Hepatocyte (in vitro differentiated cells): ENCODE results near the gene NID1. TPM values are rescaled to one million over a fixed set of nuclear protein-coding genes. Genes with fewer than 3 reads are reported as not detected.

ENCODE experiments used
- DNase-seq: peaks from one replicate; pipeline ENCODE4 v3.0.0-alpha.2; 2016; ENCODE audit warnings: low spot score
- H2AFZ ChIP-seq: fragments of 200-600 bp; sonication (generic); 2 replicates; pipeline ENCODE4 v1.6.0; 2016; ENCODE audit warnings: antibody characterized with exemption, mild to moderate bottlenecking
- H3K27ac ChIP-seq: fragments of 200-600 bp; sonication (generic); 2 replicates; pipeline ENCODE4 v1.5.1; 2016; ENCODE audit warnings: mild to moderate bottlenecking
- H3K27me3 ChIP-seq: fragments of 200-600 bp; sonication (generic); 2 replicates; pipeline ENCODE4 v1.6.1; 2016
- H3K36me3 ChIP-seq: fragments of 200-600 bp; sonication (generic); replicated peaks from 2 replicates; pipeline ENCODE4 v1.5.1; 2016; ENCODE audit warnings: low read depth; ENCODE audit not compliant: insufficient read depth
- H3K4me1 ChIP-seq: fragments of 200-600 bp; sonication (generic); 2 replicates; pipeline ENCODE4 v1.5.1; 2016; ENCODE audit warnings: mild to moderate bottlenecking, moderate library complexity; ENCODE audit not compliant: insufficient read depth
- H3K4me2 ChIP-seq: fragments of 200-600 bp; sonication (generic); 2 replicates; pipeline ENCODE4 v1.6.0; 2016
- H3K4me3 ChIP-seq: fragments of 200-600 bp; sonication (generic); 2 replicates; pipeline ENCODE4 v1.5.1; 2016; ENCODE audit warnings: mild to moderate bottlenecking
- H3K79me2 ChIP-seq: fragments of 200-600 bp; sonication (generic); 2 replicates; pipeline ENCODE4 v1.6.0; 2017; ENCODE audit warnings: mild to moderate bottlenecking
- H3K9me2 ChIP-seq: fragments of 200-600 bp; sonication (generic); replicated peaks from 2 replicates; pipeline ENCODE4 v1.6.0; 2017; ENCODE audit warnings: mild to moderate bottlenecking; ENCODE audit not compliant: insufficient read depth
- H3K9me3 ChIP-seq: fragments of 200-600 bp; sonication (generic); 2 replicates; pipeline ENCODE4 v1.5.1; 2016; ENCODE audit warnings: low read depth, mild to moderate bottlenecking
- H4K20me1 ChIP-seq: fragments of 200-600 bp; sonication (generic); 2 replicates; pipeline ENCODE4 v1.6.0; 2016; ENCODE audit warnings: mild to moderate bottlenecking; ENCODE audit not compliant: insufficient read depth, poor library complexity, severe bottlenecking
- CTCF ChIP-seq: fragments of 200-600 bp; sonication (generic); IDR thresholded peaks from 2 replicates; pipeline ENCODE4 v1.5.1; 2016; ENCODE audit warnings: antibody characterized with exemption, mild to moderate bottlenecking; ENCODE audit not compliant: poor library complexity
- EZH2 ChIP-seq: fragments of 200-600 bp; sonication (generic); IDR thresholded peaks from 2 replicates; pipeline ENCODE4 v1.6.1; 2016; ENCODE audit warnings: antibody characterized with exemption, mild to moderate bottlenecking, borderline replicate concordance
- EZH2phosphoT487 ChIP-seq: fragments of 200-600 bp; sonication (generic); IDR thresholded peaks from one replicate; pipeline ENCODE4 v1.6.1; 2018; ENCODE audit warnings: antibody characterized with exemption, mild to moderate bottlenecking, low read depth, moderate library complexity; ENCODE audit not compliant: unreplicated experiment, severe bottlenecking
- WGBS: methylation state at CpG from one replicate; pipeline ENCODE4 v1.1.6; 2016; ENCODE audit warnings: low lambda C conversion rate; ENCODE audit errors: missing lambda C conversion rate; 5-methylcytosine and 5-hydroxymethylcytosine counted together
- polyA plus RNA-seq: library from polyadenylated mRNA; unstranded; fragments of >200 nt; fragmentation: Nextera tagmentation; extraction: Ambion mirVana; gene quantifications from 2 replicates; pipeline ENCODE4 v1.2.1, GENCODE V29; 2016
- total RNA-seq: library from RNA; depleted of rRNA; stranded (reverse); fragments of >200 nt; gene quantifications from 2 replicates; pipeline ENCODE4 v1.2.3, GENCODE V29; 2014

Gene NID1
- total and polyA plus RNA-seq, 2 experiments from 2014 or later = 53.8 to 72.8 TPM

GRCh38 chr1:235958021-235958420 is 106.9 kb downstream of the NID1 start:
- no peak for DNase-seq
- Histone ChIP-seq H4K20me1 (no peaks in the 10 kb centered on the region), H3K4me1 (no peaks in the 10 kb centered on the region), H3K27ac (no peak overlapping the region), H2AFZ (no peak overlapping the region), H3K27me3 (no peaks in the 10 kb centered on the region), H3K9me2 (no peaks in the 10 kb centered on the region), H3K4me2 (no peak overlapping the region), H3K36me3 (no peaks in the 10 kb centered on the region), H3K4me3 (no peak overlapping the region), H3K79me2 (no peaks in the 10 kb centered on the region), H3K9me3 (no peaks in the 10 kb centered on the region)
- TF ChIP-seq EZH2 = no peak
- WGBS = 94% methylated on average over 12 of the region's 12 CpGs

GRCh38 chr1:235955777-235956176 is 109.1 kb downstream of the NID1 start:
- H3K27ac ChIP-seq = no peak overlapping the region
- TF ChIP-seq CTCF (no peak), EZH2phosphoT487 (no peak), EZH2 (no peak)

GRCh38 chr1:235954306-235955283 is 110.3 kb downstream of the NID1 start:
- Histone ChIP-seq H3K9me2 (no peaks in the 10 kb centered on the region), H3K27ac (no peak overlapping the region), H4K20me1 (no peaks in the 10 kb centered on the region), H3K4me2 (no peak overlapping the region), H2AFZ (no peak overlapping the region), H3K79me2 (no peaks in the 10 kb centered on the region), H3K27me3 (no peaks in the 10 kb centered on the region), H3K4me3 (no peak overlapping the region), H3K36me3 (no peaks in the 10 kb centered on the region), H3K4me1 (no peaks in the 10 kb centered on the region), H3K9me3 (no peaks in the 10 kb centered on the region)
- TF ChIP-seq CTCF (no peak), EZH2 (no peak), EZH2phosphoT487 (no peak)
- no peak for DNase-seq
- 89% methylated on average over 11 of the region's 11 CpGs for WGBS

More at GRCh38 chr1:235955777-235956176, 109.1 kb downstream of the NID1 start:
- Histone ChIP-seq H3K9me3 (no peaks in the 10 kb centered on the region), H3K4me1 (no peaks in the 10 kb centered on the region), H3K9me2 (no peaks in the 10 kb centered on the region), H3K36me3 (no peaks in the 10 kb centered on the region), H2AFZ (no peak overlapping the region), H3K27me3 (no peaks in the 10 kb centered on the region), H3K4me3 (no peak overlapping the region), H4K20me1 (no peaks in the 10 kb centered on the region), H3K79me2 (no peaks in the 10 kb centered on the region), H3K4me2 (no peak overlapping the region)
- WGBS = 44% methylated on average over 4 of the region's 4 CpGs
- DNase-seq = no peak

GRCh38 chr1:235953801-235954200 is 111.1 kb downstream of the NID1 start:
- Histone ChIP-seq H3K27ac (no peak overlapping the region), H4K20me1 (no peaks in the 10 kb centered on the region), H3K36me3 (no peaks in the 10 kb centered on the region), H3K4me2 (no peak overlapping the region), H3K9me3 (no peaks in the 10 kb centered on the region), H3K4me1 (no peaks in the 10 kb centered on the region), H3K27me3 (no peaks in the 10 kb centered on the region), H3K79me2 (no peaks in the 10 kb centered on the region), H2AFZ (no peak overlapping the region), H3K4me3 (no peak overlapping the region), H3K9me2 (no peaks in the 10 kb centered on the region)
- no peak for DNase-seq
- WGBS = 59% methylated on average over 2 of the region's 2 CpGs
- no peak for TF ChIP-seq EZH2phosphoT487
- TF ChIP-seq CTCF = no peak
- no peak for TF ChIP-seq EZH2
